PC-9 (cell line): ENCODE results near the gene RBX1. TPM values are rescaled to one million over a fixed set of nuclear protein-coding genes. Genes with fewer than 3 reads are reported as not detected.
"Not testable (repeated sequence)": the region's sequence is repeated elsewhere in the genome, so short reads cannot be mapped to it uniquely, and the experiment has no call there.

Experiments used
- BruUV-seq: library from RNA; stranded (reverse); fragments of 400-500 nt; replicated peaks from 2 replicates; lab custom pipeline; 2021; lab: Mats Ljungman, UMichigan
- CTCF ChIA-PET: fragments of 300-600 bp; sonication (Branson Sonifier 250); formaldehyde crosslinking; loops from one replicate; lab custom pipeline; 2022; ENCODE audit warnings: antibody characterized with exemption; lab: Charles Lee
- POLR2A ChIA-PET: fragments of 300-600 bp; sonication (Branson Sonifier 250); formaldehyde crosslinking; loops from one replicate; lab custom pipeline; 2022; ENCODE audit warnings: antibody characterized with exemption; ENCODE audit not compliant: unreplicated experiment; lab: Charles Lee
- DNase-seq, 2 experiments: peaks; one replicate each; pipeline versions ENCODE4 v3.0.0 to v3.0.0-alpha.2; 2015 to 2022; ENCODE audit warnings: mixed read lengths in 1 of 2
- H2AFZ ChIP-seq: fragments of 200-600 bp; sonication (generic); 2 replicates; pipeline ENCODE4 v1.8.1; 2017; ENCODE audit warnings: antibody characterized with exemption
- H3F3A ChIP-seq: fragments of 200-600 bp; sonication (generic); 2 replicates; pipeline ENCODE4 v1.8.1; 2017; ENCODE audit warnings: antibody characterized with exemption, mild to moderate bottlenecking, low read depth; ENCODE audit not compliant: insufficient read depth
- H3K27ac ChIP-seq: fragments of 200-600 bp; sonication (generic); 2 replicates; pipeline ENCODE4 v1.6.1; 2016; ENCODE audit warnings: mixed run types
- H3K27me3 ChIP-seq: fragments of 200-600 bp; sonication (generic); 2 replicates; pipeline ENCODE4 v1.6.1; 2016; ENCODE audit warnings: low read depth, mixed run types; ENCODE audit not compliant: insufficient read depth
- H3K36me3 ChIP-seq: fragments of 200-600 bp; sonication (generic); 2 replicates; pipeline ENCODE4 v1.6.1; 2016; ENCODE audit warnings: low read depth, mixed run types
- H3K4me1 ChIP-seq: fragments of 200-600 bp; sonication (generic); replicated peaks from 2 replicates; pipeline ENCODE4 v1.6.1; 2016; ENCODE audit warnings: mixed run types; ENCODE audit not compliant: insufficient read depth
- H3K4me2 ChIP-seq: fragments of 200-600 bp; sonication (generic); 2 replicates; pipeline ENCODE4 v1.6.1; 2017; ENCODE audit warnings: mixed run types
- H3K4me3 ChIP-seq: fragments of 200-600 bp; sonication (generic); 2 replicates; pipeline ENCODE4 v1.6.1; 2016; ENCODE audit warnings: mixed run types
- H3K79me2 ChIP-seq: fragments of 200-600 bp; sonication (generic); 2 replicates; pipeline ENCODE4 v1.6.1; 2017; ENCODE audit warnings: low read depth, mixed run types
- H3K9me2 ChIP-seq: fragments of 200-600 bp; sonication (generic); 2 replicates; pipeline ENCODE4 v1.8.1; 2017; ENCODE audit warnings: mild to moderate bottlenecking; ENCODE audit not compliant: insufficient read depth
- H3K9me3 ChIP-seq: fragments of 200-600 bp; sonication (generic); 2 replicates; pipeline ENCODE4 v1.8.1; 2016; ENCODE audit warnings: low read depth; ENCODE audit not compliant: insufficient read depth
- H4K20me1 ChIP-seq: fragments of 200-600 bp; sonication (generic); 2 replicates; pipeline ENCODE4 v1.8.1; 2017; ENCODE audit not compliant: insufficient read depth
- EZH2 ChIP-seq: fragments of 200-600 bp; sonication (generic); IDR thresholded peaks from 2 replicates; pipeline ENCODE4 v1.8.0; 2017; ENCODE audit warnings: antibody characterized with exemption, low read depth
- intact Hi-C: fragments of 100-400 bp; cut with micrococcal nuclease; formaldehyde crosslinking; loops from one replicate; pipeline ENCODE4 v1.10.0; 2022; ENCODE audit not compliant: unreplicated experiment
- total RNA-seq: library from RNA; stranded (reverse); gene quantifications from 2 replicates; pipeline ENCODE4 v1.2.3, GENCODE V29; 2021
- TF ChIP-seq, protein P1 (sequence below): fragments of 200-600 bp; sonication (generic); conservative IDR thresholded peaks from 2 replicates; pipeline ENCODE4 v1.6.1; 2017; ENCODE audit warnings: mixed run types, antibody characterized with exemption, mild to moderate bottlenecking, moderate library complexity

The RBX1 gene
- total RNA-seq, 1 experiment from 2014 or later = 52.9 TPM

GRCh38 chr22:40911772-40912171 lies 39.4 kb upstream of the RBX1 start:
- Histone ChIP-seq H3K4me1 (no peaks in the 10 kb centered on the region), H3K79me2 (no peaks in the 10 kb centered on the region), H3K4me3 (no peak overlapping the region), H3K9me2 (no peaks in the 10 kb centered on the region), H3K36me3 (peaks cover 33% of the 10 kb centered on the region), H3K4me2 (no peak overlapping the region), H4K20me1 (no peaks in the 10 kb centered on the region; the same call in 1 of the 2 replicates), H3F3A (peaks cover 10% of the 10 kb centered on the region), H3K9me3 (no peaks in the 10 kb centered on the region), H3K27ac (no peak overlapping the region), H3K27me3 (no peaks in the 10 kb centered on the region), H2AFZ (no peak overlapping the region)
- TF ChIP-seq, protein P1, sequence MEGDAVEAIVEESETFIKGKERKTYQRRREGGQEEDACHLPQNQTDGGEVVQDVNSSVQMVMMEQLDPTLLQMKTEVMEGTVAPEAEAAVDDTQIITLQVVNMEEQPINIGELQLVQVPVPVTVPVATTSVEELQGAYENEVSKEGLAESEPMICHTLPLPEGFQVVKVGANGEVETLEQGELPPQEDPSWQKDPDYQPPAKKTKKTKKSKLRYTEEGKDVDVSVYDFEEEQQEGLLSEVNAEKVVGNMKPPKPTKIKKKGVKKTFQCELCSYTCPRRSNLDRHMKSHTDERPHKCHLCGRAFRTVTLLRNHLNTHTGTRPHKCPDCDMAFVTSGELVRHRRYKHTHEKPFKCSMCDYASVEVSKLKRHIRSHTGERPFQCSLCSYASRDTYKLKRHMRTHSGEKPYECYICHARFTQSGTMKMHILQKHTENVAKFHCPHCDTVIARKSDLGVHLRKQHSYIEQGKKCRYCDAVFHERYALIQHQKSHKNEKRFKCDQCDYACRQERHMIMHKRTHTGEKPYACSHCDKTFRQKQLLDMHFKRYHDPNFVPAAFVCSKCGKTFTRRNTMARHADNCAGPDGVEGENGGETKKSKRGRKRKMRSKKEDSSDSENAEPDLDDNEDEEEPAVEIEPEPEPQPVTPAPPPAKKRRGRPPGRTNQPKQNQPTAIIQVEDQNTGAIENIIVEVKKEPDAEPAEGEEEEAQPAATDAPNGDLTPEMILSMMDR = no peak
- TF ChIP-seq EZH2 = no peak
- ChIA-PET CTCF (no interaction called here), POLR2A (no interaction called here)
- DNase-seq = no peak
- BruUV-seq = no TSS peak
- intact Hi-C loops = no loop called here

DNA sequence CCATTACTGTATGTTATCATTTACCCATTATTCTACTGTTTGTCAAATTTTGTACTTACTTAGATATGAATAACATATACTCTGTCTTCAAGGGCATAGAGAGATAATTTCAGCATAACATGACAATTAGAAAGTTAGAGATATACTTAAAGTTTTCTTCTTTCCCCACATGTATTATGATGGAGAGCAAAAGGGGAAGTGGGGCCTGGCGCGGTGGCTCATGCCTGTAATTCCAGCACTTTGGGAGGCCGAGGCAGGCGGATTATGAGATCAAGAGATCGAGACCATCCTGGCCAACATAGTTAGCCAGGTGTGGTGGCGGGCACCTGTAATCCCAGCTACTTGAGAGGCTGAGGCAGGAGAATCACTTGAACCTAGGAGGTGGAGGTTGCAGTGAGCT lies 38.2 kb upstream of the RBX1 start:
- H3F3A ChIP-seq, H3K79me2 ChIP-seq, H3K9me2 ChIP-seq, H4K20me1 ChIP-seq, DNase-seq, POLR2A ChIA-PET, intact Hi-C loops, BruUV-seq, H3K4me2 ChIP-seq, CTCF ChIA-PET, H3K4me3 ChIP-seq, H3K4me1 ChIP-seq, H3K27me3 ChIP-seq, H3K27ac ChIP-seq, H3K9me3 ChIP-seq, H2AFZ ChIP-seq: not testable (repeated sequence)
- peaks cover 38% of the 10 kb centered on the region; the same call in 1 of the 2 replicates for H3K36me3 ChIP-seq

DNA sequence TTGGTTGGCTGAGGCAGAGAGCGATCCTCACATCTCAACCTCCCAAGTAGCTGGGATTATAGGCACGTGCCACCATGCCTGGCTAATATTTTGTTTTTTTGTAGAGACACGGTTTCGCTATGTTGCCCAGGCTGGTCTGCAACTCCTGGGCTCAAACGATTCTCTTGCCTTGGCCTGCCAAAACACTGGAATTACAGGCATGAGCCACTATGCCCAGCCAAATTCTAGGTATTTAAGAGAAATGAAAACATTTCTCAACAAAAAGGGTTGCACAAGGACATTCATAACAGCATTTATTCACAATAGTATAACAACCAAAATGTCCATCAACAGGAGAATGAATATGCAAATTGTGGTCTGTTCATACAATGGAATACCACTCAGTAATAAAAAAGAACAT lies 31.7 kb upstream of the RBX1 start:
- Histone ChIP-seq H3K27me3 (no peaks in the 10 kb centered on the region), H3K9me3 (no peaks in the 10 kb centered on the region), H3K36me3 (peaks cover 18% of the 10 kb centered on the region; the same call in 1 of the 2 replicates), H4K20me1 (no peaks in the 10 kb centered on the region), H3K27ac (no peak overlapping the region), H3K4me3 (no peak overlapping the region), H3K4me1 (no peaks in the 10 kb centered on the region), H2AFZ (no peak overlapping the region), H3K9me2 (no peaks in the 10 kb centered on the region), H3K4me2 (no peak overlapping the region), H3F3A (peaks cover 11% of the 10 kb centered on the region; the same call in 1 of the 2 replicates), H3K79me2 (no peaks in the 10 kb centered on the region)
- intact Hi-C loops = no loop called here
- CTCF ChIA-PET = interaction anchor here (0.6 kb wide), 1 partner anchor 521 kb away, joined by 10 read pairs; no protein-coding TSS in a partner anchor
- POLR2A ChIA-PET = no interaction called here
- BruUV-seq = no TSS peak
- no peak for DNase-seq
- TF ChIP-seq, protein P1 = no peak
- TF ChIP-seq EZH2 = no peak

DNA sequence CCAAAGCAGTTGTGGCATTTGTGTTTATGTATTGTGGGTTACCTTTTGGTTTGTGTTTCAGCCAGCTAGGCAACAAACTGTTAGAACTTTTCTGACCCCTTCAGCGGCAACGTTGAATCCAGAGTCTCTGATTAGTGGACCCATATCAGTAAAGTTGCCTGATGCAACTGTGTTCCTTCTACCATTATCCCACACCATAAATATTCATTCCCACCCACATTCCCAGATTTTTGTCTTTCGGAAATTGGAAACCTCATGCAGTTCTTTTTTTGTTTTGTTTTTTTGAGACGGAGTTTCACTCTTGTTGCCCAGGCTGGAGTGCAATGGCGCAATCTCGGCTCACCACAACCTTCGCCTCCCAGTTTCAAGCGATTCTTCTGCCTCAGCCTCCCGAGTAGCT lies 30.7 kb upstream of the RBX1 start:
- Histone ChIP-seq H3F3A (peaks cover 11% of the 10 kb centered on the region; the same call in 1 of the 2 replicates), H3K9me2 (no peaks in the 10 kb centered on the region), H2AFZ (no peak overlapping the region), H3K4me3 (no peak overlapping the region), H3K4me2 (no peak overlapping the region), H3K27ac (no peak overlapping the region), H4K20me1 (no peaks in the 10 kb centered on the region), H3K4me1 (no peaks in the 10 kb centered on the region), H3K36me3 (peaks cover 19% of the 10 kb centered on the region; the same call in 1 of the 2 replicates), H3K9me3 (no peaks in the 10 kb centered on the region), H3K27me3 (no peaks in the 10 kb centered on the region), H3K79me2 (no peaks in the 10 kb centered on the region)
- ChIA-PET CTCF (interaction anchor here (0.6 kb wide), 1 partner anchor 230 kb away, joined by 5 read pairs; no protein-coding TSS in a partner anchor), POLR2A (no interaction called here)
- BruUV-seq = no TSS peak
- intact Hi-C loops = no loop called here
- no peak for DNase-seq
- TF ChIP-seq, protein P1 = no peak
- no peak for TF ChIP-seq EZH2
